ENCODE results near the gene SSR1. TPM values are rescaled to one million over a fixed set of nuclear protein-coding genes. Genes with fewer than 3 reads are reported as not detected.

SSR1 gene
- polyA plus RNA-seq, 1 donor from 2014 or later, result 53.0 TPM

DNA sequence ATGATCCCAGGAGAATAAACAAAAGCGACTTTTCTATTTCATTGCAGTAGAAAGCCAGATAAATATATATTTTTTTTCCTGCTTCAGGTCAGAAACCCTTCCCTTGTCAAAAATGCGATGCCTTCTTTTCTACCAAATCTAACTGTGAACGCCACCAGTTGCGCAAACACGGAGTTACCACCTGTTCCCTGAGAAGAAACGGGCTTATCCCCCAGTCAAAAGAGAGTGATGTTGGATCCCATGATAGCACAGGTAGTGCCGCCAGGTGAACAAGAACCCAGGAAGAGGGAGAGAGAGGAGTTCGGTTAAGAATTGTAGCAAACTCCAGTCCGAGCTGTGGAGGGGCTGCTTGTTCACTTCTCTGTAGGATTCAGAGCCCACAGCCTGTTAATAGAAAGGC lies 72.6 kb downstream of the SSR1 start:
- H3K27ac ChIP-seq (ENCODE audit: low read length), result no peak overlapping the region
- H3F3A ChIP-seq (ENCODE audit: insufficient read depth, low read length, poor library complexity, severe bottlenecking), result no peaks in the 10 kb centered on the region
- H4K20me1 ChIP-seq (ENCODE audit: insufficient read depth), result no peaks in the 10 kb centered on the region
- no peak overlapping the region for H3K9ac ChIP-seq (ENCODE audit: low read length)
- H3K4me2 ChIP-seq (ENCODE audit: low read length), result no peak overlapping the region
- H3K9me2 ChIP-seq (ENCODE audit: insufficient read depth, low read length), result no peaks in the 10 kb centered on the region
- H3K9me3 ChIP-seq (ENCODE audit: low read length), result no peaks in the 10 kb centered on the region
- H3K27me3 ChIP-seq (ENCODE audit: insufficient read depth, low read depth, low read length), result no peaks in the 10 kb centered on the region
- no peak for TF ChIP-seq RAD21 (conservative IDR thresholded peaks at IDR 0.05)
- TF ChIP-seq, protein P1, sequence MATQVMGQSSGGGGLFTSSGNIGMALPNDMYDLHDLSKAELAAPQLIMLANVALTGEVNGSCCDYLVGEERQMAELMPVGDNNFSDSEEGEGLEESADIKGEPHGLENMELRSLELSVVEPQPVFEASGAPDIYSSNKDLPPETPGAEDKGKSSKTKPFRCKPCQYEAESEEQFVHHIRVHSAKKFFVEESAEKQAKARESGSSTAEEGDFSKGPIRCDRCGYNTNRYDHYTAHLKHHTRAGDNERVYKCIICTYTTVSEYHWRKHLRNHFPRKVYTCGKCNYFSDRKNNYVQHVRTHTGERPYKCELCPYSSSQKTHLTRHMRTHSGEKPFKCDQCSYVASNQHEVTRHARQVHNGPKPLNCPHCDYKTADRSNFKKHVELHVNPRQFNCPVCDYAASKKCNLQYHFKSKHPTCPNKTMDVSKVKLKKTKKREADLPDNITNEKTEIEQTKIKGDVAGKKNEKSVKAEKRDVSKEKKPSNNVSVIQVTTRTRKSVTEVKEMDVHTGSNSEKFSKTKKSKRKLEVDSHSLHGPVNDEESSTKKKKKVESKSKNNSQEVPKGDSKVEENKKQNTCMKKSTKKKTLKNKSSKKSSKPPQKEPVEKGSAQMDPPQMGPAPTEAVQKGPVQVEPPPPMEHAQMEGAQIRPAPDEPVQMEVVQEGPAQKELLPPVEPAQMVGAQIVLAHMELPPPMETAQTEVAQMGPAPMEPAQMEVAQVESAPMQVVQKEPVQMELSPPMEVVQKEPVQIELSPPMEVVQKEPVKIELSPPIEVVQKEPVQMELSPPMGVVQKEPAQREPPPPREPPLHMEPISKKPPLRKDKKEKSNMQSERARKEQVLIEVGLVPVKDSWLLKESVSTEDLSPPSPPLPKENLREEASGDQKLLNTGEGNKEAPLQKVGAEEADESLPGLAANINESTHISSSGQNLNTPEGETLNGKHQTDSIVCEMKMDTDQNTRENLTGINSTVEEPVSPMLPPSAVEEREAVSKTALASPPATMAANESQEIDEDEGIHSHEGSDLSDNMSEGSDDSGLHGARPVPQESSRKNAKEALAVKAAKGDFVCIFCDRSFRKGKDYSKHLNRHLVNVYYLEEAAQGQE (IDR thresholded peaks at IDR 0.05; ENCODE audit: borderline replicate concordance), result no peak
- no peak for TF ChIP-seq CTCF (IDR thresholded peaks at IDR 0.05; ENCODE audit: poor library complexity, severe bottlenecking)
- TF ChIP-seq SMC3 (conservative IDR thresholded peaks at IDR 0.05; ENCODE audit: poor library complexity), result no peak
- TF ChIP-seq MXI1 (conservative IDR thresholded peaks at IDR 0.05; ENCODE audit: poor library complexity, severe bottlenecking), result no peak
- no peak for TF ChIP-seq EP300 (conservative IDR thresholded peaks at IDR 0.05; ENCODE audit: poor library complexity, severe bottlenecking)
- no peak for TF ChIP-seq POLR2AphosphoS5 (IDR thresholded peaks at IDR 0.05)
- TF ChIP-seq EZH2 (IDR thresholded peaks at IDR 0.05; ENCODE audit: borderline replicate concordance, insufficient read depth, low read length, poor library complexity, severe bottlenecking), result no peak
- TF ChIP-seq TAF1 (IDR thresholded peaks at IDR 0.05; ENCODE audit: low read depth), result no peak
- H3K4me3 ChIP-seq (ENCODE audit: low read length), result no peak overlapping the region
- no peak overlapping the region for H2AFZ ChIP-seq (ENCODE audit: low read depth, low read length)
- H3K79me2 ChIP-seq (replicated peaks; ENCODE audit: insufficient read depth, low read length), result no peaks in the 10 kb centered on the region
- no peaks in the 10 kb centered on the region for H3K36me3 ChIP-seq (ENCODE audit: insufficient read depth, low read length)

- Histone ChIP-seq H3F3A (ENCODE audit: insufficient read depth, low read length, poor library complexity, severe bottlenecking) (no peaks in the 10 kb centered on the region), H3K4me2 (ENCODE audit: low read length) (no peak overlapping the region), H3K9me2 (ENCODE audit: insufficient read depth, low read length) (no peaks in the 10 kb centered on the region), H3K79me2 (replicated peaks; ENCODE audit: insufficient read depth, low read length) (no peaks in the 10 kb centered on the region), H3K9me3 (ENCODE audit: low read length) (no peaks in the 10 kb centered on the region), H3K27me3 (ENCODE audit: insufficient read depth, low read depth, low read length) (no peaks in the 10 kb centered on the region), H4K20me1 (ENCODE audit: insufficient read depth) (no peaks in the 10 kb centered on the region), H3K9ac (ENCODE audit: low read length) (no peak overlapping the region), H3K36me3 (ENCODE audit: insufficient read depth, low read length) (no peaks in the 10 kb centered on the region), H3K4me3 (ENCODE audit: low read length) (no peak overlapping the region), H2AFZ (ENCODE audit: low read depth, low read length) (no peak overlapping the region), H3K27ac (ENCODE audit: low read length) (no peak overlapping the region)
- TF ChIP-seq MXI1 (conservative IDR thresholded peaks at IDR 0.05; ENCODE audit: poor library complexity, severe bottlenecking) (no peak), EZH2 (IDR thresholded peaks at IDR 0.05; ENCODE audit: borderline replicate concordance, insufficient read depth, low read length, poor library complexity, severe bottlenecking) (no peak), POLR2AphosphoS5 (IDR thresholded peaks at IDR 0.05) (no peak), RAD21 (conservative IDR thresholded peaks at IDR 0.05) (no peak), CTCF (IDR thresholded peaks at IDR 0.05; ENCODE audit: poor library complexity, severe bottlenecking) (no peak)
- TF ChIP-seq, protein P1 (IDR thresholded peaks at IDR 0.05; ENCODE audit: borderline replicate concordance), result no peak
These were observed 73.4 kb downstream of the SSR1 start for GRCh38 chr6:7239590-7239948.

Measured in neural cell (in vitro differentiated cells).